ENCODE results near the gene CIROP. TPM values are rescaled to one million over a fixed set of nuclear protein-coding genes. Genes with fewer than 3 reads are reported as not detected.
A peak's percentile ranks its signal among the peaks of the same experiment; 100 is the strongest.

Gene CIROP
- total and polyA plus RNA-seq, 9 of the 15 experiments (the other 6 are each of a cell fraction or from before 2014, with no cell fraction given): not detected

GRCh38 chr14:23094666-23095195 is 10.1 kb downstream of the CIROP start, which contains the start of gene ACIN1 (continued):
- TF ChIP-seq HINFP (tag; conservative IDR thresholded peaks at IDR 0.05; ENCODE audit: low read depth) (peak; percentile 99), SPI1 (IDR thresholded peaks at IDR 0.05; ENCODE audit: borderline replicate concordance, low read depth, low read length) (0 out of 2 replicates have a peak, but pooled peaks have one; percentile 15), KDM4B (IDR thresholded peaks at IDR 0.05; ENCODE audit: borderline replicate concordance in 2 of 2, low read depth in 1 of 2) (0 out of 4 replicates have a peak, but pooled peaks of 1 of the 2 experiments have one; percentile 30), HCFC1 (IDR thresholded peaks at IDR 0.05; ENCODE audit: low read depth, low read length) (peak; percentile 21; the same call in 1 of the 2 replicates), HNRNPH1 (optimal IDR thresholded peaks at IDR 0.05; ENCODE audit: low read depth, low read length) (no peak), KLF6 (CRISPR knock-in tag; IDR thresholded peaks at IDR 0.05; ENCODE audit: borderline replicate concordance) (no peak), ZBTB2 (IDR thresholded peaks at IDR 0.05) (peak; percentile 90; the same call in 1 of the 2 replicates), ZBTB11 (CRISPR knock-in tag; IDR thresholded peaks at IDR 0.05) (0 out of 6 replicates have a peak, but pooled peaks of 1 of the 3 experiments have one; percentile 57), NKRF (IDR thresholded peaks at IDR 0.05; ENCODE audit: borderline replicate concordance) (no peak; the same call in 1 of the 2 replicates), ZNF384 (IDR thresholded peaks at IDR 0.05; ENCODE audit: low read depth, low read length) (no peak), FOXK1 (CRISPR knock-in tag; IDR thresholded peaks at IDR 0.05; ENCODE audit: borderline replicate concordance) (peak; percentile 89; the same call in 1 of the 2 replicates), ZNF592 (IDR thresholded peaks at IDR 0.05) (no peak), C11orf30 (IDR thresholded peaks at IDR 0.05; ENCODE audit: low read depth) (peak; percentile 44; the same call in 1 of the 2 replicates)

Measured in K562 (cell line).